SU-DHL-6 (cell line): ENCODE results near the gene CDCA3.
"Not testable (repeated sequence)": the region's sequence is repeated elsewhere in the genome, so short reads cannot be mapped to it uniquely, and the experiment has no call there.

ENCODE experiments used
- H2AFZ ChIP-seq: fragments of 200-600 bp; sonication (generic); 2 replicates; pipeline ENCODE4 v1.6.1; 2014; ENCODE audit warnings: low read depth, mild to moderate bottlenecking, moderate library complexity, mixed read lengths, antibody characterized with exemption, low read length; ENCODE audit not compliant: severe bottlenecking
- H3F3A ChIP-seq: fragments of 200-600 bp; shearing (Covaris generic); 2 replicates; pipeline ENCODE4 v1.6.0; 2016; ENCODE audit warnings: antibody characterized with exemption, mild to moderate bottlenecking; ENCODE audit not compliant: insufficient read depth
- H3K27ac ChIP-seq: fragments of 200-600 bp; sonication (generic); 2 replicates; pipeline ENCODE4 v1.5.1; 2016; ENCODE audit warnings: low read depth, mild to moderate bottlenecking, low read length, moderate library complexity, mixed read lengths
- H3K27me3 ChIP-seq: fragments of 200-600 bp; sonication (generic), shearing (Covaris generic); 2 replicates; pipeline ENCODE4 v1.6.0; 2014; ENCODE audit warnings: mild to moderate bottlenecking, low read length
- H3K36me3 ChIP-seq: fragments of 200-600 bp; sonication (generic); 2 replicates; pipeline ENCODE4 v1.6.1; 2014; ENCODE audit warnings: mild to moderate bottlenecking, low read length, mixed read lengths
- H3K4me2 ChIP-seq: fragments of 300-600, 200-600 bp; shearing (Covaris generic), sonication (generic); 2 replicates; pipeline ENCODE4 v1.6.0; 2014; ENCODE audit warnings: low read length, low read depth, mild to moderate bottlenecking; ENCODE audit not compliant: poor library complexity, severe bottlenecking
- H3K4me3 ChIP-seq: fragments of 200-600 bp; sonication (generic); 2 replicates; pipeline ENCODE4 v1.5.1; 2014; ENCODE audit warnings: antibody characterized with exemption, low read length, mild to moderate bottlenecking, mixed read lengths; ENCODE audit not compliant: insufficient read depth, poor library complexity, severe bottlenecking
- H3K79me2 ChIP-seq: fragments of 200-600 bp; sonication (generic); 2 replicates; pipeline ENCODE4 v1.6.1; 2014; ENCODE audit warnings: mild to moderate bottlenecking, low read length, moderate library complexity; ENCODE audit not compliant: insufficient read depth
- H3K9ac ChIP-seq: fragments of 200-600 bp; sonication (generic); 2 replicates; pipeline ENCODE4 v1.7.0; 2014; ENCODE audit warnings: mild to moderate bottlenecking, low read length
- H3K9me2 ChIP-seq: fragments of 200-600 bp; sonication (generic); replicated peaks from 2 replicates; pipeline ENCODE4 v1.6.1; 2014; ENCODE audit warnings: low read length; ENCODE audit not compliant: insufficient read depth
- H3K9me3 ChIP-seq: fragments of 200-600 bp; sonication (generic); 2 replicates; pipeline ENCODE4 v1.6.1; 2014; ENCODE audit warnings: low read length, mixed read lengths; ENCODE audit not compliant: insufficient read depth
- H4K20me1 ChIP-seq: fragments of 200-600 bp; sonication (generic); 2 replicates; pipeline ENCODE4 v1.6.1; 2014; ENCODE audit warnings: low read depth, mild to moderate bottlenecking, antibody characterized with exemption, low read length, moderate library complexity, mixed read lengths
- EZH2phosphoT487 ChIP-seq: fragments of 200-600 bp; sonication (generic), shearing (Covaris generic); conservative IDR thresholded peaks from 2 replicates; pipeline ENCODE4 v1.6.1; 2018; ENCODE audit warnings: mild to moderate bottlenecking, antibody characterized with exemption, low read length, moderate library complexity, mixed read lengths
- TF ChIP-seq, protein P1 (sequence below): fragments of 200-600 bp; sonication (generic); IDR thresholded peaks from one replicate; pipeline ENCODE4 v1.5.1; 2017; ENCODE audit warnings: antibody characterized with exemption, mild to moderate bottlenecking, low read length, moderate library complexity; ENCODE audit not compliant: insufficient read depth, poor library complexity, severe bottlenecking

The CDCA3 gene

DNA sequence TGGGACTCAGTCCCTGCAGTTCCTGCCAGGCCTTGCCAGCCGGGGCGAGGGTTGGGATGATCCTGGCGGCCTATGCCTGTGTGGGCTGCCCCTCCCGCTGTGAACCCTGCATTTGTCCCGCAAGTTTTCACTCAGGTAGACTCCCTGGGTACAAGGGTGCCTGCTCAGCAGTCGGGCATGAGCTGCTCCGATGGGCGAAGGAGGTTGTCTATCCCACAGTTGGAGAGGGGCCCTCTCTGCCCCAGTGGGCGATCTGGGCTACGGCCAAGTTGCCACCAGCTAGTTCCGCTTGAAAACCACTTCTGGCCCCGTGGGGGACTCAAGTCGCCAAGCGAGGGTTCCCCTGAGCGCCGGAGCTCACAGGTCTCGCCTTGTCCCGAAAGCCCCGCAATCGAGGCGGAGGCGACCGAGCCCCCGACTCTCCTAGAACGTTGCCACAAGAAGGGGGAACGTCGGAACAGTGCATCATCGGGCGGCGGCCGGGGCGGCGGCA is 15.9 kb upstream of the CDCA3 start:
- Histone ChIP-seq H4K20me1 (no peaks in the 10 kb centered on the region; the same call in 1 of the 2 replicates), H2AFZ (peak overlapping the region; percentile 58), H3K36me3 (peaks cover 3% of the 10 kb centered on the region; the same call in 1 of the 2 replicates), H3K27me3 (no peaks in the 10 kb centered on the region), H3K27ac (peak overlapping the region; percentile 47), H3K9me3 (no peaks in the 10 kb centered on the region), H3K4me2 (peak overlapping the region; percentile 87), H3K4me3 (peak overlapping the region; percentile 77), H3K9ac (peak overlapping the region; percentile 98), H3K9me2 (no peaks in the 10 kb centered on the region), H3F3A (peaks cover 35% of the 10 kb centered on the region), H3K79me2 (peaks cover 19% of the 10 kb centered on the region)
- TF ChIP-seq EZH2phosphoT487 = no peak
- TF ChIP-seq, protein P1, sequence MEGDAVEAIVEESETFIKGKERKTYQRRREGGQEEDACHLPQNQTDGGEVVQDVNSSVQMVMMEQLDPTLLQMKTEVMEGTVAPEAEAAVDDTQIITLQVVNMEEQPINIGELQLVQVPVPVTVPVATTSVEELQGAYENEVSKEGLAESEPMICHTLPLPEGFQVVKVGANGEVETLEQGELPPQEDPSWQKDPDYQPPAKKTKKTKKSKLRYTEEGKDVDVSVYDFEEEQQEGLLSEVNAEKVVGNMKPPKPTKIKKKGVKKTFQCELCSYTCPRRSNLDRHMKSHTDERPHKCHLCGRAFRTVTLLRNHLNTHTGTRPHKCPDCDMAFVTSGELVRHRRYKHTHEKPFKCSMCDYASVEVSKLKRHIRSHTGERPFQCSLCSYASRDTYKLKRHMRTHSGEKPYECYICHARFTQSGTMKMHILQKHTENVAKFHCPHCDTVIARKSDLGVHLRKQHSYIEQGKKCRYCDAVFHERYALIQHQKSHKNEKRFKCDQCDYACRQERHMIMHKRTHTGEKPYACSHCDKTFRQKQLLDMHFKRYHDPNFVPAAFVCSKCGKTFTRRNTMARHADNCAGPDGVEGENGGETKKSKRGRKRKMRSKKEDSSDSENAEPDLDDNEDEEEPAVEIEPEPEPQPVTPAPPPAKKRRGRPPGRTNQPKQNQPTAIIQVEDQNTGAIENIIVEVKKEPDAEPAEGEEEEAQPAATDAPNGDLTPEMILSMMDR = no peak

DNA sequence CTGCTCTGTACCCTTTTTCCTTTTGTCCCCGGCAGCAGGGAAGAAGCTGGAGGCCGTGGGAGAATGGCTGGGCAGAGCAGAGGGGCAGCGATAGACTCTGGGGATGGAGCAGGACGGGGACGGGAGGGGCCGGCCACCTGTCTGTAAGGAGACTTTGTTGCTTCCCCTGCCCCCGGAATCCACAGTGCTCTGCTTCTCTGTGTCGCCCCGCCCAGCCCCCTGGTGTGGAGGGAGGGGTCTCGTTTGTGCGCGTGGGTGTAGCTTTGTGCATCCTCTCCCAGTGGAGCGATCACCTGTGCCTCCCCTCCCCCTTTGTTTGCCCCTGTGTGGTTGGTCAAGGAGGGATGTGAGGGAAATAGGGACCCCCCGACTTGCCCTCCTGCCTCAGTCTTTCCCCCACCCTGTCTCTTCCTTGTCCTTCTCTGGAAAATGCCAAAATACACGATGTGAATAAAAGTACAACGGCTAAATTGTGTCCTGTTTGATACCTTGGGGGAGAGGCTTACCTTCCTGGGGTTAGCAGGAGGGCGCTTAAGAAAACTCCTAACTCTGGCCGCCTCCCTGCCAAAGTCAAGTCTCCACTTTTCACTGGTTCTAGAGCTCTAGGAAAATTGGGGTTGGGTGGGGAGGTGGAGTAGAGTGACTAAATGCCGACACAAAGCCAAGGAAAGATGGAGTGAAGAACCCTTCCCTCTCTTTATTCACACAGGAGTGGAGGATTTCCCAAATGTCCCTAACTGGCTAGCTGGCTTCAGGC is 15.3 kb upstream of the CDCA3 start:
- Histone ChIP-seq H3K27ac (peak overlapping the region; percentile 47; the same call in 1 of the 2 replicates), H3K36me3 (peaks cover 3% of the 10 kb centered on the region; the same call in 1 of the 2 replicates), H3K9ac (peak overlapping the region; percentile 98), H3K9me3 (no peaks in the 10 kb centered on the region), H3K9me2 (no peaks in the 10 kb centered on the region), H3F3A (peaks cover 29% of the 10 kb centered on the region), H3K27me3 (no peaks in the 10 kb centered on the region), H3K4me3 (no peak overlapping the region), H3K4me2 (peak overlapping the region; percentile 87), H2AFZ (no peak overlapping the region), H4K20me1 (no peaks in the 10 kb centered on the region; the same call in 1 of the 2 replicates), H3K79me2 (peaks cover 19% of the 10 kb centered on the region)
- TF ChIP-seq, protein P1 = no peak
- TF ChIP-seq EZH2phosphoT487 = no peak

DNA sequence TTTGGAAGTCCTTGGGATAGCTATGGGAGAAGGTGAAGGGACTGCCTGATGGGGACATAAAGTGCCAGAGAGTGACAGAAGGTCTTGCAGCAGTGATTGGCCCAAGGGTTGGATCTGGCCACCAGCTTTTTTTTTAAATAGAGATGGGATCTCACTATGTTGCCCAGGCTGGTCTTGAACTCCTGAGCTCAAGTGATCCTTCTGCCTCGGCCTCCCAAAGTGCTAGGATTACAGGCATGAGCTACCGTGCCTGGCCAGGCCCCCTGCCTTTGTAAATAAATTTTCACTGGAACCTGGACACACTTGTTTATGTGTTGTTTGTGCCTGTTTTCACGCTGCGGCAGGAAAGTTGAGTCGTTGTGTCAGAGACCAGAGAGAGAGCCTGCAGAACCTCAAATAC is 14.2 kb upstream of the CDCA3 start:
- H3K9me2 ChIP-seq, H2AFZ ChIP-seq, H3K36me3 ChIP-seq, H3K9me3 ChIP-seq, H3K4me3 ChIP-seq, H3K27ac ChIP-seq, H3K9ac ChIP-seq, H3K4me2 ChIP-seq, H3K27me3 ChIP-seq, H4K20me1 ChIP-seq: not testable (repeated sequence)
- H3F3A ChIP-seq = peaks cover 18% of the 10 kb centered on the region
- H3K79me2 ChIP-seq = peaks cover 19% of the 10 kb centered on the region
